Activated T-cell treated with anti-CD3 and anti-CD28 coated beads, Interleukin-2, amount 50 U/mL, for 4 hours (primary cell): ENCODE results near the gene KIF1A. TPM values are rescaled to one million over a fixed set of nuclear protein-coding genes. Genes with fewer than 3 reads are reported as not detected.
A peak's percentile ranks its signal among the peaks of the same experiment; 100 is the strongest.

Source experiments
- ATAC-seq, 2 donors: fragments of 200-7000 bp; cut with Tn5 transposase; one replicate each; pipeline ENCODE4 v1.10.0; 2021
- DNase-seq: peaks from one replicate; pipeline ENCODE4 v3.0.0-alpha.2; 2020
- H3K27me3 Mint-ChIP-seq: one replicate; pipeline ENCODE4 v1.8.0; 2021; ENCODE audit warnings: low read depth, mixed read lengths
- H3K36me3 Mint-ChIP-seq: one replicate; pipeline ENCODE4 v1.8.0; 2022; ENCODE audit warnings: mixed read lengths; ENCODE audit not compliant: insufficient read depth
- H3K4me1 Mint-ChIP-seq: one replicate; pipeline ENCODE4 v1.8.0; 2021; ENCODE audit warnings: low read depth, mixed read lengths
- H3K4me3 Mint-ChIP-seq: one replicate; pipeline ENCODE4 v1.8.0; 2021; ENCODE audit warnings: mild to moderate bottlenecking, moderate library complexity, mixed read lengths
- H3K9me3 Mint-ChIP-seq: one replicate; pipeline ENCODE4 v1.8.0; 2021; ENCODE audit warnings: mixed read lengths
- total RNA-seq, 3 donors: library from RNA; stranded (reverse); gene quantifications; one replicate each; pipeline ENCODE4 v1.2.1, GENCODE V29; 2021

The KIF1A gene
- total RNA-seq, 3 donors from 2014 or later, result 2.5 to 4.5 (median 3.1) TPM

DNA sequence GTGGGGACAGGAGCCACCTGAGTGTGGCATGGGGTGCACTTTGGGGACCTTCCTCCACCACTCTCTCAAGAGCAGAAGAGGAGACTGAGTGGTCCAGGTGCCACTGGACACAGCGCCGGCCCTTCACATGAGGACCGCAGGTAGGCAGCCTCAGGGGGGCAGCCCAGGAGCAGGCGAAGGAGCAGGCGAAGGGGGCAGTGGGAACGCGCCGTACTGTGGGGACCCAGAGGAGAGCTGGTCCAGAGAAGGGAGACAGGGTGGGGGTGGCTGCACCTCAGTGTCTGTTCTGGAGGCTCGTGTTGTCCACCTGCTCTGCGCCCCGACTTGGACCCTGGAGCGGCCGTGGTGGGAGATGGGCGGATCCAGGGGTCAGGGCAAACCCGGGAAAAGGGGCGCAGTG lies 73.3 kb downstream of the KIF1A start:
- no peaks in the 10 kb centered on the region for H3K36me3 Mint-ChIP-seq
- no peak for ATAC-seq
- H3K4me3 Mint-ChIP-seq, result no peak overlapping the region
- no peaks in the 10 kb centered on the region for H3K9me3 Mint-ChIP-seq
- no peaks in the 10 kb centered on the region for H3K4me1 Mint-ChIP-seq
- no peak for DNase-seq
- H3K27me3 Mint-ChIP-seq, result no peaks in the 10 kb centered on the region

DNA sequence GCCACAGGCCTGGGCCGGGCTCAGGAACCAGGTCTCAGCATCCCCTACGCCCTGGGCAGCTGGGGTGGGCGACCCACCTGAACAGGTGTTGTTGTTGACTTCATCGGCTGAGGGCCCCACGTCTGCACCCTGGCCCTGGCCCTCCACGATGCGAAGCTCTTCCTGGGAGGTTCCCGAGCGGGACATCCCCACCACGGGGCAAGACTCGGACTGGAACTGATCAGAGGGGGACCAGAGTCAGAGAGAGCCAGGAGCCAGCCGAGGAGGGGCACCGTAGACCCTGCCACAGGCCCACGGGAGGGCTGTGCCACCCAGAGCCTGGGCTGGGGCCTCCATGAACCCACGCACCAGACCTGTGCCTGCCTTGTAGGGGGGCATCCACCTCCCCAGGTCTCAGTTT lies 74.1 kb downstream of the KIF1A start:
- ATAC-seq (no peak), DNase-seq (no peak)
- Mint-ChIP-seq H3K36me3 (no peaks in the 10 kb centered on the region), H3K9me3 (no peaks in the 10 kb centered on the region), H3K27me3 (no peaks in the 10 kb centered on the region), H3K4me1 (no peaks in the 10 kb centered on the region), H3K4me3 (no peak overlapping the region)

DNA sequence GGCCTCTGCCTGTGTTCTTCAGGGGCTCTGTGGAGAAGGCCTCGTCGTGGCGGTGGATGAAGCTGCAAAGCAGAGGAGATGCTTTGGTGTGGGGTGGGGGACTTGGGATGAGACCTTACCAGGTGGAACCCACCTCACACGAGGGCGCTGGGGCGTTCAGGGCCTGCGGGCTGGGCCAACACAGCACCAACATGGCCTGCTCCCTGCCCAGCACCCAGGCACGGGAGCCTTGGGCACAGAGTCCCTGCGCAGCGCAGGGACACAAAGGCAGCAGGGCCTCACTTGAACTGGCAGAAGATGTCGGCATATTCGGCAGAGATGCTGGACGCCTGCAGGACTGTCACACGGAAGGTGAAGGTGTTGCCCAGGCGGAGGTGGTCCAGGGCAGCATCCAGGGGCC lies 74.6 kb downstream of the KIF1A start:
- H3K27me3 Mint-ChIP-seq, result no peaks in the 10 kb centered on the region
- H3K4me3 Mint-ChIP-seq, result no peak overlapping the region
- no peaks in the 10 kb centered on the region for H3K9me3 Mint-ChIP-seq
- DNase-seq, result no peak
- ATAC-seq, result no peak
- H3K4me1 Mint-ChIP-seq, result no peaks in the 10 kb centered on the region
- no peaks in the 10 kb centered on the region for H3K36me3 Mint-ChIP-seq

DNA sequence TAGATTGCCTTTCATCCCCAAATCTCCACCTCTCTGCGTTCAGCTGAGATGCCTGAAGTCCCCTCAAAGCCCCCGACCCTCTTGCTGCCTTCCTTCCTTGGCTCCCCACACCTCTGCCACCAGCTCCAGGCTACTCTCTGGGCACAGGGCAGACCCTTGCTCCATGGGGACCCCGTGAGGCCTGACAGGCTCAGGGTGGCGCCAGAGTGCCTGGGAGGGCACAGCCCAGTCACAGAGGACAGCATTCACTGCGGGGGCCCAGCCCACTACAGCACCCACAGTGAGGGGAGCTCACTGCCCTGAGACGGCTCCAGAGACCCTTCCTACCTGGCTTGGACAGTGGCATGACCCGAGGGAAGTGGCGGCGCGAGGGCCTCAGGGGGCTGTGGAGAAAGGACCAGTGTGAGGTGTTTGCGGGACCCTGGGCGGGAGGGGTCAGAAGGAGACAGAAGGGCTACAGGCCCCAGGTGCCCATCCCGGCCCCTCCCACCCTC lies 77.4 kb downstream of the KIF1A start:
- H3K9me3 Mint-ChIP-seq, result no peaks in the 10 kb centered on the region
- no peaks in the 10 kb centered on the region for H3K36me3 Mint-ChIP-seq
- no peaks in the 10 kb centered on the region for H3K27me3 Mint-ChIP-seq
- H3K4me1 Mint-ChIP-seq, result peaks cover 4% of the 10 kb centered on the region
- DNase-seq, result no peak
- ATAC-seq, result no peak
- H3K4me3 Mint-ChIP-seq, result no peak overlapping the region

DNA sequence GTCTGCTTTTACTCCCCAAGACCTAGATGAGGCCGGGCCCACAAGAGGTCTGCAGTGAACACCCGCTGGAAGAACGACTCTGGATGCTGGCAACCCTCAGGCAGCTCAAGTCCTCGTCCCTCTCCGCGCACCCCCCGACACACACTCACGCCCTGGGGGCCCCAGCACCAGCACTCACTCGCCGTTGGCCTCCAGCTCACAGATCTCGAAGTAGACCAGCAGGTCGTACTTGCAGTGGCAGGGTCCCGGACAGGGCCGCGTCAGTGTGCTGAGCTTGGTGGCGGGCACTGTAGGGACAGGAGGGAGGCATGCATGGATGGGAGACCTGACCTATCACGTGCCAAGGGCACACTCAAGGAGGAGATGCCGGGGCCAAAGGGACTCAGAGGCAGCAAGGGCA lies 78.9 kb downstream of the KIF1A start:
- Mint-ChIP-seq H3K4me3 (no peak overlapping the region), H3K9me3 (no peaks in the 10 kb centered on the region), H3K36me3 (no peaks in the 10 kb centered on the region), H3K4me1 (peaks cover 4% of the 10 kb centered on the region), H3K27me3 (no peaks in the 10 kb centered on the region)
- DNase-seq, result no peak
- no peak for ATAC-seq

GRCh38 chr2:240739797-240740196 lies 80.2 kb downstream of the KIF1A start:
- Mint-ChIP-seq H3K4me1 (peaks cover 4% of the 10 kb centered on the region), H3K4me3 (peak overlapping the region; percentile 17), H3K9me3 (no peaks in the 10 kb centered on the region), H3K36me3 (no peaks in the 10 kb centered on the region), H3K27me3 (no peaks in the 10 kb centered on the region)
- peak; percentile 42 to 49 for ATAC-seq
- DNase-seq, result peak; percentile 30

- DNase-seq, result no peak
- Mint-ChIP-seq H3K4me1 (peaks cover 4% of the 10 kb centered on the region), H3K9me3 (no peaks in the 10 kb centered on the region), H3K36me3 (no peaks in the 10 kb centered on the region), H3K27me3 (no peaks in the 10 kb centered on the region), H3K4me3 (no peak overlapping the region)
- ATAC-seq, result no peak
These were observed 82.1 kb downstream of the KIF1A start for GRCh38 chr2:240737958-240738357.

GRCh38 chr2:240737512-240737911 lies 82.5 kb downstream of the KIF1A start:
- H3K9me3 Mint-ChIP-seq, result no peaks in the 10 kb centered on the region

GRCh38 chr2:240736281-240737250 lies 83.5 kb downstream of the KIF1A start:
- Mint-ChIP-seq H3K36me3 (no peaks in the 10 kb centered on the region), H3K27me3 (no peaks in the 10 kb centered on the region), H3K9me3 (no peaks in the 10 kb centered on the region), H3K4me3 (no peak overlapping the region), H3K4me1 (peaks cover 4% of the 10 kb centered on the region)
- no peak for ATAC-seq
- no peak for DNase-seq

More at GRCh38 chr2:240737512-240737911, 82.5 kb downstream of the KIF1A start:
- no peak overlapping the region for H3K4me3 Mint-ChIP-seq
- peaks cover 4% of the 10 kb centered on the region for H3K4me1 Mint-ChIP-seq
- H3K36me3 Mint-ChIP-seq, result no peaks in the 10 kb centered on the region
- DNase-seq (no peak), ATAC-seq (no peak)
- H3K27me3 Mint-ChIP-seq, result no peaks in the 10 kb centered on the region

GRCh38 chr2:240735476-240735875 lies 84.5 kb downstream of the KIF1A start:
- no peaks in the 10 kb centered on the region for H3K36me3 Mint-ChIP-seq
- no peak for DNase-seq
- peaks cover 4% of the 10 kb centered on the region for H3K4me1 Mint-ChIP-seq
- no peaks in the 10 kb centered on the region for H3K27me3 Mint-ChIP-seq
- H3K9me3 Mint-ChIP-seq, result no peaks in the 10 kb centered on the region
- H3K4me3 Mint-ChIP-seq, result no peak overlapping the region
- ATAC-seq, result no peak

- Mint-ChIP-seq H3K4me1 (peaks cover 4% of the 10 kb centered on the region), H3K36me3 (no peaks in the 10 kb centered on the region), H3K27me3 (no peaks in the 10 kb centered on the region), H3K4me3 (no peak overlapping the region), H3K9me3 (no peaks in the 10 kb centered on the region)
- no peak for ATAC-seq
- no peak for DNase-seq
These were observed 85.3 kb downstream of the KIF1A start for GRCh38 chr2:240734756-240735155.

DNA sequence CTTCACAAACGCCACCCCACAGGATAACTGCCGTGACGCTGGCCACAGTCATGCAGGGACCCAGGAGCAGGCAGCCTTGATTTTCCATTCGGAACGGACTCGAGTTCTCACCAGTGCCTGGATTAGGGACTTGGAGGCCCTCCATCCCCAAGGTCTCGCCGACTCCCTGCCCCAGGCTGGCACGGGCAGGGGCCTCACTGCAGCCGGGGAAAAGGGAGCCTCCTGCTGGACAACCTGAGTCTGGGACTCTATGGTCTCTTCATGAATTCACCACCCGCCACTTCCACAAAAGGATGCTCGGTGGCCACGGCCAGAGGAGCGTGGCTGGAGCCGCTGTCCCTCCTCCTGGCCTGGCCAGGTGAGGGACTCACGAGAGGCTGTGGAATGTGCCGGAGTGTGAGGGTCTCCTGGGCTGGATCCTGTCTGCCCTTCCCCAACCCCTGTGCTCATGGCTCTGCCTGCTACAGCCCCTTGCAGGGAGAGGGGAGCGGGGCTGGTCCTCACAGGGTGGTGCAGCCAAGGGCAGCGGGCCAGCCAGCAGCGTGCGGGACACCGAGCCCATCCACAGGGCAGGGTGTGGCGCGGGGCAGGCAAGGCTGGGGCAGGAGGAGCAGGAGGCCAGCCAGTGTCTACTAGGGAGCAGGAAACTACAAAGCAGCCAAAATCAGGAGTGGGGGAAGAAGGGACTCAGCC lies 86.1 kb downstream of the KIF1A start:
- Mint-ChIP-seq H3K4me3 (no peak overlapping the region), H3K27me3 (peaks cover 3% of the 10 kb centered on the region), H3K4me1 (no peaks in the 10 kb centered on the region), H3K9me3 (no peaks in the 10 kb centered on the region), H3K36me3 (no peaks in the 10 kb centered on the region)
- peak in 1 of 2 donors; percentile 54 for ATAC-seq
- DNase-seq, result no peak

DNA sequence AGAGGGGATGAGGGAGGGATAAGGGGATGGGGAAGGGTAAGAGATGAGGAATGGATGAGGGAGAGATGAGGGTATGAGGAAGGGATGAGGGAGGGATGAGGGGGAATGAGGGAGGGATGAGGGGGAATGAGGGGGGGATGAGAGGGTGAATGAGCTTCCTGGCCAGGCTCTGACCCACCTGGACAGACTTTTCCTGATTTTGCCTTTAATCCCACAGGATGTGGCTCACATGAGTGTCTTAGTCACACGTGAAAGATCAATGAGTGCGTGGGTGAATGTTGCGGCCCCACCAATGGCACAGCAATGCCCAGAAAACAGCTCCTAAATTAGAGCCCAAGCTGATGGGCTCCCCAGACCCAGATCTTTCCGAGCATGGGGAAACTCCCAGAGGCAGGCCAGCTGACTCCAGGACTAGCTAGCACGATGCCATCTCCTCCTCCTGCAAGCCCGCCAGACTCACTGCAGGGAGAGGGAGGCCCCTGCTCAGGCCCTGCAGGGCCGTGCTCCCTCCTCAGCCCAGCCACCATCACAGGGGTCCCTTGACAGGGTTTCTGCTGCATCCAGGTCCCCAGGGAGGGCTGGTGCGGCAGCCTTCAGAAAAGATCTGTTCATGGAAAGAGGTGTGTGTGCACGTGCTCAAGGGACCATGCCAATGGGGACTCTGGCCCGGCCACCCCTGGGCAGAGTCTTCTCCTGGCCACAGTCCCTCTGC lies 87.0 kb downstream of the KIF1A start:
- DNase-seq, result no peak
- no peaks in the 10 kb centered on the region for H3K4me1 Mint-ChIP-seq
- no peak overlapping the region for H3K4me3 Mint-ChIP-seq
- no peaks in the 10 kb centered on the region for H3K36me3 Mint-ChIP-seq
- no peak for ATAC-seq
- H3K9me3 Mint-ChIP-seq, result no peaks in the 10 kb centered on the region
- peaks cover 3% of the 10 kb centered on the region for H3K27me3 Mint-ChIP-seq

GRCh38 chr2:240732184-240732583 lies 87.8 kb downstream of the KIF1A start:
- H3K4me3 Mint-ChIP-seq, result no peak overlapping the region

More at GRCh38 chr2:240732184-240732583, 87.8 kb downstream of the KIF1A start:
- H3K9me3 Mint-ChIP-seq, result no peaks in the 10 kb centered on the region
- H3K27me3 Mint-ChIP-seq, result peaks cover 3% of the 10 kb centered on the region
- no peaks in the 10 kb centered on the region for H3K36me3 Mint-ChIP-seq
- ATAC-seq (no peak), DNase-seq (no peak)
- no peaks in the 10 kb centered on the region for H3K4me1 Mint-ChIP-seq
